GM12801 (cell line): ENCODE results near the gene PPEF2.

Experiments used
- CTCF ChIP-seq: IDR thresholded peaks from one replicate; pipeline ENCODE4 v1.5.1; 2011; ENCODE audit warnings: control low read depth; ENCODE audit not compliant: insufficient read length; ENCODE audit errors: extremely low read depth

PPEF2 gene

GRCh38 chr4:75841641-75842520, 60.4 kb downstream of the PPEF2 start:
- TF ChIP-seq CTCF = no peak

GRCh38 chr4:75834772-75835154, 67.5 kb downstream of the PPEF2 start:
- TF ChIP-seq CTCF = no peak

GRCh38 chr4:75834095-75834771, 68.0 kb downstream of the PPEF2 start:
- no peak for TF ChIP-seq CTCF

GRCh38 chr4:75831856-75832405, 70.3 kb downstream of the PPEF2 start:
- TF ChIP-seq CTCF = no peak

GRCh38 chr4:75830906-75831305, 71.3 kb downstream of the PPEF2 start:
- TF ChIP-seq CTCF = no peak

GRCh38 chr4:75823812-75824211, 78.4 kb downstream of the PPEF2 start:
- no peak for TF ChIP-seq CTCF

- TF ChIP-seq CTCF = no peak
Measured at GRCh38 chr4:75822416-75822815, 79.8 kb downstream of the PPEF2 start.
